HCT116 (cell line): Measurements from ENCODE around the gene SLC35B2.

Source experiments
- CEBPB ChIP-seq: IDR thresholded peaks from 2 replicates; pipeline ENCODE4 v1.6.1; 2012; ENCODE audit warnings: low read depth
- CTCF ChIP-seq, 3 experiments: fragments of 200-600 bp in 1 of 3; sonication (generic) in 1 of 3; IDR thresholded peaks in 2 of 3; conservative IDR thresholded peaks in 1 of 3; 2 replicates each; pipeline ENCODE4 v1.5.1; 2012 to 2017; ENCODE audit warnings: low read depth in 2 of 3, low read length in 2 of 3, antibody characterized with exemption in 1 of 3, borderline replicate concordance in 1 of 3, control low read depth in 1 of 3, mild to moderate bottlenecking in 1 of 3, mixed read lengths in 1 of 3, mixed run types in 1 of 3, moderate library complexity in 1 of 3; ENCODE audit not compliant: insufficient read depth in 1 of 3
- EGR1 ChIP-seq: IDR thresholded peaks from 2 replicates; pipeline ENCODE4 v1.6.1; 2012; ENCODE audit warnings: low read depth
- ELF1 ChIP-seq: IDR thresholded peaks from 2 replicates; pipeline ENCODE4 v1.6.1; 2012; ENCODE audit warnings: low read depth, borderline replicate concordance
- EZH2phosphoT487 ChIP-seq: fragments of 200-600 bp; IDR thresholded peaks from 2 replicates; pipeline ENCODE4 v1.6.1; 2018; ENCODE audit warnings: antibody characterized with exemption, borderline replicate concordance
- POLR2A ChIP-seq: IDR thresholded peaks from 2 replicates; pipeline ENCODE4 v1.7.0; 2011; ENCODE audit warnings: borderline replicate concordance; ENCODE audit not compliant: insufficient read depth, insufficient read length; ENCODE audit errors: extremely low read depth
- POLR2AphosphoS5 ChIP-seq: IDR thresholded peaks from 2 replicates; pipeline ENCODE4 v1.6.1; 2011; ENCODE audit warnings: mild to moderate bottlenecking, low read depth, low read length, moderate library complexity
- REST ChIP-seq: IDR thresholded peaks from 2 replicates; pipeline ENCODE4 v1.6.1; 2012; ENCODE audit warnings: low read depth
- SRF ChIP-seq: IDR thresholded peaks from 2 replicates; pipeline ENCODE4 v1.6.1; 2012; ENCODE audit warnings: low read depth
- TCF7L2 ChIP-seq: IDR thresholded peaks from 2 replicates; pipeline ENCODE4 v1.7.0; 2011; ENCODE audit warnings: borderline replicate concordance, inconsistent platforms; ENCODE audit not compliant: insufficient read depth, insufficient read length; ENCODE audit errors: extremely low read depth
- YY1 ChIP-seq: IDR thresholded peaks from 2 replicates; pipeline ENCODE4 v1.6.1; 2011; ENCODE audit warnings: low read length, low read depth, moderate library complexity, mild to moderate bottlenecking; ENCODE audit not compliant: insufficient replicate concordance; ENCODE audit errors: extremely low read depth
- ZBTB33 ChIP-seq: IDR thresholded peaks from 2 replicates; pipeline ENCODE4 v1.6.1; 2011; ENCODE audit warnings: mild to moderate bottlenecking, low read length, moderate library complexity; ENCODE audit not compliant: insufficient replicate concordance; ENCODE audit errors: extremely low read depth

- TF ChIP-seq SRF (no peak), EZH2phosphoT487 (no peak), CTCF (IDR thresholded peaks at IDR 0.05 in 2 of 3, conservative IDR thresholded peaks at IDR 0.05 in 1 of 3; ENCODE audit: borderline replicate concordance in 1 of 3, insufficient read depth in 1 of 3, low read depth in 2 of 3, low read length in 2 of 3) (no peak), EGR1 (no peak), ZBTB33 (no peak), CEBPB (no peak), YY1 (no peak), POLR2A (no peak), POLR2AphosphoS5 (no peak), ELF1 (no peak), REST (no peak), TCF7L2 (no peak)
Measured at GRCh38 chr6:44289726-44290260, 32.5 kb upstream of the SLC35B2 start.
